Measurements from ENCODE around the gene ABLIM3.

The ABLIM3 gene

DNA sequence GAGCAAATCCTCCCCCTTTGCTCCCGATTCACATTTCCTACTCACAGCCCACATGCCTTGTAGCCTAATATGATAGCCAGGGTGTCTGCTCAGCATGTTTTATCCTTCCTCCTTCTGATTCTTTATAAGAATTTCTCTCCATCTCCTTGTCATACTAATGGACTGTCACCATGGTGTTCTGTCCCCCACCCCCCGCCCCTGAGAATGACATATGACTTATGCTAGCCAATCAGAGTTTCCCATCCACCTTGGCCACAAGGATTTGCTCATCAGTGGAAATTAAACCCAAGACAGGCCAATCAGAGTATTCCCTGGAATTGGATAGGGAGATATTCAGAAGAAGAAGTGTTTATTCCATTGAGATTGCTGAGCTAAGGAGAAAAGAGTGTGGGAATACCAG, 16.0 kb downstream of the ABLIM3 start:
- no peak for TF ChIP-seq GATA1 (IDR thresholded peaks at IDR 0.05; ENCODE audit: low read depth, low read length)
- no peak for TF ChIP-seq POLR2A (IDR thresholded peaks at IDR 0.05; ENCODE audit: low read length)
- no peak for DNase-seq

DNA sequence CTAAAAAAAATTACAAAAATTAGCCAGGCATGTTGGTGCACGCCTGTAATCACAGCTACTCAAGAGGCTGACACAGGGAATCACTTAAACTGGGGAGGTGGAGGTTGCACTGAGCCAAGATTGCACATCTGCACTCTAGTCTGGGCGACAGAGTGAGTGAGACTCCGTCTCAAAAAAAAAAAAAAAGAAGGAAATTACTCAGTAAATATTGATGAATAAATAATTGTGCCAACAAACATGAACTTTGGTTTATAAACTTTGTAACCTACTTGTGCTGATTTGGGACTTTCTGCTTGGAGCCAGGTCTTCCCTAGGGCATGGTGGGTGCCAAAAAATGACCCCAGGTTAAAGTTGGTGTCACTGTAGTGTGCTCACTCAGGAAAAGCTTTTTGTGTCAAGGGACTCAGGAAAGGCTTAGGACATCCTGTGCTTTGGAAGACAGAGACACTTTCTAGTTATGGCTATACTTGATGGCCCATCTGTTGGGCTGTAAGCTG, 19.0 kb downstream of the ABLIM3 start:
- no peak for TF ChIP-seq GATA1 (IDR thresholded peaks at IDR 0.05; ENCODE audit: low read depth, low read length)
- no peak for TF ChIP-seq POLR2A (IDR thresholded peaks at IDR 0.05; ENCODE audit: low read length)
- no peak for DNase-seq

DNA sequence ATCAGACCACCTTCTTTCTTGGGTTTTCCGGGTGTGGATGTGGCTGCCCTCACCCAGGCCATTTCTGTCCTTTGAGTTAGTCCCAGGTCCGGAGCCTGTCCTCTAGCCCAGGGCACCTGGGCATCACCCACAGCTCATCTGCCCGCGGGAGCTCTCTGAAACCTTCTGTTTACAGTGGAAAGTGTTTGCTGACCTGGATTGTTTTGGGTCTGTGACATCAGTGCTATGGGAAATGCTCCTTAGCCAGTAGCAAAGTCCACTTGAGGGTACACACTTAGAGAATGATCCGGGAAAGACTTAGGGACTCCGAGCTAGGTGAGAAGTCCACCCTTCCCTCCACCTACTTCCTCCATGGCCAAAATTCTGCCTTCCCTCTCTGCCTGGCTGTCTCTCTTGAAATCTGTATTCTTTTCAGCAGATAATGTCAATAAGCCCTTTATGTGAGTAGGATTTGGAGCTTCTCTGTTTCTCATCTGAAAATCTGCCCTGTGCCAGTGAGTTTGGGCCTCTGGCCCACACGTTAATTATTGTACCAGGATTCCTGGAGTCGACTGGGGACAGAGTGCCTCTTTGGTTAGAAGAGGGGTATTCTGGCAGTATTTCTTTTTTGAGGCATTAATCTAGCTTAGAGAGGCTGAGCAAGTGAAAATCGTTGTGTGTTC, 19.9 kb downstream of the ABLIM3 start:
- DNase-seq: no peak
- no peak for TF ChIP-seq GATA1 (IDR thresholded peaks at IDR 0.05; ENCODE audit: low read depth, low read length)
- no peak for TF ChIP-seq POLR2A (IDR thresholded peaks at IDR 0.05; ENCODE audit: low read length)

DNA sequence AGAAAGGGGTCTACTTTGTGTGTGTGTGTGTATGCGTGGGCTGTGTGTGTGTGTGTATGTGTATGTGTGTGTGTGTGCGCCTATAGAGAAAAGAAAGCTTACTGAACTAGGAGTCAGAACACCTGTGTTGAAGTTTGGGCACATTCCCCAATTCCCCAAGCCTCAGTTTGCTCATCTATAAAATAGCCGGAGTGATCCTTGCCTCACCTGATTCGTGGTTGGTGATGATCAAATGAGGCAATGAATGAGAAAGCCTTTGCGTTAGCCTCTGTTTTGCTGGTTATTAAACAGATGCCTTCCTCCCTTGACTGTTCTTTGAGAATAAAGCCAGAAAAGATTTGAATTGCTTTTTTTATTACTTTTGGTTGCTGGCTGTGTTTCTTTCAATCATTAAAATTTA, 20.6 kb downstream of the ABLIM3 start:
- no peak for TF ChIP-seq GATA1 (IDR thresholded peaks at IDR 0.05; ENCODE audit: low read depth, low read length)
- no peak for TF ChIP-seq POLR2A (IDR thresholded peaks at IDR 0.05; ENCODE audit: low read length)
- no peak for DNase-seq

DNA sequence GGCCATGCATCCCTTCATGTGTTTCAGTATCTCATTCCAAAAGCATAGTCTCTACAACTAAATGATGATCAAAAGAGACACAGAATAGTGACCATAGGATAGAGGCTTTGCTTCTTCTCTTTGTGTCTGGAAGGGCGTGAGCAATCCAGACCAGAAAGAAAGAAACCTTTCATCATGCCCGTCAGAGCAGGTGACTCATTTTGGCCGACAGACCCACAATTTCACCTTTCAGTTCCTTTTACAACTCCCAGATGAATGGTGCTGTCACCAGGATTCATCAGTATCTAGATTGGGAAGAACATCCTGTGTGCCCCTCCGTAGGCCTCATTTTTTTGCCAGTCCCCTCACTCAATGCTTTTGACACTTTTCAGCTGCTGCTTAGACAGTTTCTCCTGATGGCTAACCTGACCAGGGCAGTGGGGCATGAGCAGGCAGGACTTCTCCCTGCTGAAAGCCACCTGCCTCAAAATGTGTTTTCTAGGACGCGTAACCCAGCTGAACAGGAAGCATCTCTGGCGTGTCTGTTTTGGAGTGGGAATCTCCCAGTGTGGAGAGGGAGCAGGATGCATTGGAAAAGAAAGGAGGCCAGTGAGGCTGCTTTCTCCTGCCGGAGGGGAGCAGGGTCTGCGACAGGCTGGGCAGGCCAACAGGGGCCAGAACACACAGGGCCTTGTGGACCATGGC, 21.2 kb downstream of the ABLIM3 start:
- no peak for DNase-seq
- TF ChIP-seq GATA1 (IDR thresholded peaks at IDR 0.05; ENCODE audit: low read depth, low read length) (no peak), POLR2A (IDR thresholded peaks at IDR 0.05; ENCODE audit: low read length) (no peak)

DNA sequence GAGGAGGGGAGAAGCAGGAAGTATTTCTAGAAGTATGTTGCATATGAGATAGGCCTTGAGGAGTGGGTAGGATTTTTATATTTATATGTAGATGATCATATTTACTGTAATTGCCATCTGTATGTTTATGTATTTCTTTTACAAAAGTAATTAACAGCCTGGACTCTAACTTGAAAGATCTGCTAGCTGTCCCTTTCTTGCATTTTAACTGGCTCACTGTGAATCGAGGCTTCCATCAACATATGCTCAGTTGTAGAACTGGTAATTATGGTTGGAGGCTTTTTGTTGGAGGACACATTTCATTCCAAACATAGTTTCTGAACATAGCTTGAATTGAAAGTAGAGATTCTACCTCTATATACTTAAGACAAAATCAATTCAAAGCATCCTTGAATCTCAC, 23.4 kb downstream of the ABLIM3 start:
- no peak for DNase-seq
- TF ChIP-seq GATA1 (IDR thresholded peaks at IDR 0.05; ENCODE audit: low read depth, low read length) (no peak), POLR2A (IDR thresholded peaks at IDR 0.05; ENCODE audit: low read length) (no peak)

DNA sequence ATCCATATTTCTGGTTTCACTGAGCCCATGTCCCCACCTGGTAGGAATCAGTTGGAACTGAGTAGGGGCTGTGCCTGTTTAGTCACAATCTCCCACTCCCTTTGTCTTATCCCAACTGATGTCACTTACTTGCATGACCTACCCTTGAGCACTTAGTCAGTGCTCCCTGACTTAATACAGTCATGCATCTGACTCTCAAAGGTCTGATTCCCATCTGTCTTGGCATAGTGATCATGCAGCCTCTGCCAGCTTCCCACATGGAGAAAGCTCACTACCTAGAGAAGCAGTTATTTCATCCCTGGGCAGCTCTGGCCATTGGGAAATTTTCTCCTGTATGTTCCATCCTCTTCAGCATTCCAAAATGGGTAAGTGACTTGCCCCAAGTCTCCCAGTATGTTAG, 24.8 kb downstream of the ABLIM3 start:
- TF ChIP-seq GATA1 (IDR thresholded peaks at IDR 0.05; ENCODE audit: low read depth, low read length) (no peak), POLR2A (IDR thresholded peaks at IDR 0.05; ENCODE audit: low read length) (no peak)
- no peak for DNase-seq

DNA sequence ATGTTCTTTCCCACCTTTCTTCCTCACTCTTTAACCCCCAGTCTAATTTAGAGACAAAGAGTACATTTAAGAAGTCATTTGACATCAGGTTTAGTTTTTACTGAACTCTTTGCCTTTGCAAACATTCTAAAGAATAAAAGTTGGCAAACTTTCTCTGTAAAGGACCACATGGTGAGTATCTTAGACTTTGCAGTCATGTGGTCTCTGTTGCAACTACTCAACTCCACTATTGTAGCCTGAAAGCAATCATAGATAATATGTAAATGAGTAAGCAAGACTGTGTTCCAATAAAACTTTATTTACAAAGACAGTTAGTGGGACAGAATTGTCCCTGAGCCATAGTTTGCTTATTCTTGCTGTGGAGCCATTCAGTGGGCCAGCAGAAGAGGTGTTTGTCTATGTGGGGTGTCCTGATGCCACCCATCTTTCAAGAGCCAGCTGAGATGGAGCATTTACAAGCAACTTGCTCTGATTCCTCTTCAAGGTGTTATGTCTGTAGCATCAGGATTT, 25.4 kb downstream of the ABLIM3 start:
- TF ChIP-seq POLR2A (IDR thresholded peaks at IDR 0.05; ENCODE audit: low read length) (no peak), GATA1 (IDR thresholded peaks at IDR 0.05; ENCODE audit: low read depth, low read length) (no peak)
- no peak for DNase-seq

DNA sequence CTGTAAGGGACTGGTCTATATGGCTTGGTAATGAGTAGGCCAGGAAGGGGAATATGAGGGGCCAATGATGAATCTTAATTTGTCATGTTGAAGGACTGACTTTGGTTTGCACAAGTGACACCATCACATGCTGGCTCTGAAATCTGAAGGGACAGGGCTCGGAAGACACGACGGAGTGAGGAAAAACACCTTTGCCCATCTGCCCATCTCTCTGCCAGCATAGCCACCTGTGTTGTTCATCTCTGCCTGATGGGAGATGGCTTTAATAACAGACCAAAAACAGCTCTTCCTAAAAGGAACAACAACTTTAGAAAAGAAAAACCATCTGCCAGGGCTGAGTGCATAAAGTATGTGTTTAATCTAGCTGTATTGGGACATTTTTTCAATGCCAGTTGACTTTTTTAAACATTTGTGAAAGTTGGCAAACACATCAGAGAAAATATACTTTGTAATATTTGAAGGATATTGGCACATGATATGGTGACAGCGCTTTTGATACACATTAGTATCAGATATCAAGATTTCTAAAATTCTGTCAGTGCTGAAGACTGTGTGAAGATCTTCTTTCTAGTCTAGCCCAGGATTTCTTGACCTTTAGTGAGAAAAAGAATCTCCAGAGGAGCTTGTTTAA, 27.1 kb downstream of the ABLIM3 start:
- DNase-seq: no peak
- TF ChIP-seq GATA1 (IDR thresholded peaks at IDR 0.05; ENCODE audit: low read depth, low read length): no peak
- TF ChIP-seq POLR2A (IDR thresholded peaks at IDR 0.05; ENCODE audit: low read length): no peak

DNA sequence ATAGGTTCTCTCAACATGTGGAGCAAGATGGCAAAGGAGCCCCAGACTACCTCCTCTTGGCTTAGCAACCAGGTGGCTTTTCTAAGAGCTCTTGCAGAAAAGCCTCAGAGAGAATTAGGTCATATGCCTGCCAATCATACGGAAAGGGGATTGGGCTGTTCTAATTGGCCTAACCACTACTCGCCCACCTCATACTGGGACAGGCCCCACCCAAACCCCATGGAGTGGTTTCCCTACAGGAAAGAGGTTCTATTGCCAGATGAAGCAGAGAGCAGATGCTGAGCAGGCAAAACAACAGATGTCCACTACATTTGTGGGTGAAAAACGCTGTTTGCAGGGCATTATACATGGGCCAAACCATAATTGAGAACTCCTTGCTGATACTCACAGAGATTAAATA, 29.0 kb downstream of the ABLIM3 start:
- DNase-seq: no peak
- TF ChIP-seq GATA1 (IDR thresholded peaks at IDR 0.05; ENCODE audit: low read depth, low read length) (no peak), POLR2A (IDR thresholded peaks at IDR 0.05; ENCODE audit: low read length) (no peak)

DNA sequence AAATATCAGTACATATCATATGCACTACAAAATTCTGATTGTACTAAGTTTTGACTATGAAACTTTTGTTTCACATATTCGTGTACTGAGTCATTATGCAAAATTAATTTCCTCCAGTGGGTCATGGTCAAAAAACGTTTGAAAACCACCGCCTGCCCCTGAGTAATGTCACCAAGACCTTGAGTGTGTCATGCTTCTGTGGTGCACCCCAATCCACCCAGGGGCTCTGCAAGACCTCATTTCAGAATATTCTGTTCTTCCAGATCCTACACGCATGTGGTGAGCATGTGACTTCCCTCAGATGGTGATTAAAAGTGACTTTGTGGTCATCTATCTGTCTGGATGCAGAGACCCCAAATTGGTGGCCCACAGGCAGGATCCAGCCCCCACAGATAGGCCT, 31.0 kb downstream of the ABLIM3 start:
- TF ChIP-seq POLR2A (IDR thresholded peaks at IDR 0.05; ENCODE audit: low read length) (no peak), GATA1 (IDR thresholded peaks at IDR 0.05; ENCODE audit: low read depth, low read length) (no peak)
- no peak for DNase-seq

DNA sequence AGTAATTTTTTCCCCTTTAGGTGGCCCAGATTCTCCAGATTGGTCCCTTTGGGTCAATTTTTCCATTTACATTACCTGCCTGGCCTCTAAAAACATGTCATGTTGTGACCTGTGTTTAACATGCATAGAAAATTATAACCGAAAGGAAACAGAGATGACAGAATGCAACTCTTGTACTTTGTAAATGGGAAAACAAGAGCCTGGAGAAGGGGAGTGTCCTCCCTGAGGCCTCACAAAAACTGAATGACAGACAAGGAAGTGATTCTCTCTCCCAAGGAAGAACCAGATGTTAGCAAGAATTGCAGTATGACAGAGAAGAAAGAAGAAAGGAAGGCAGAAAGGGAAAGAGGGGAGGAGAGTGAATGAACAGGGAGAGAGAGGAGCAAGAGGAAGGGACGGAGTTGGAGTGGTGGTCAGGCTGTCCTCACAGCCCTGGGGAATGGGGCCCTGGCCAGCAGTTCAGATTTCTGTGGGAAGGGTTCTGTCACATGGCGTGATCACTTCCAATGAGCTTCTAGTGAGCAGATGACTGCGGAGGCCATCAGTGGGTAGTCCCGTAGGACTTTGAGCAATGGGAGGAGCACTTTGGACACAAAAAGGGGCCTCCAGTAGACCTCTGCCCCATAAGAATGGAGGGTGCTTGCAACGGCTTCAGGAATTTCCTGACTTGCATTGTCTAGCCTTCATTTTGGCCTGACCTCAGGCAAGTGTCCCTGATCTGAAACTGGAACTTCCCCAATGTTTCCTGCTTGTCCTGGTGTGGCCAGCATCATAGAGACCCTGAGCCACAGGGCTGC, 31.6 kb downstream of the ABLIM3 start:
- no peak for TF ChIP-seq GATA1 (IDR thresholded peaks at IDR 0.05; ENCODE audit: low read depth, low read length)
- no peak for TF ChIP-seq POLR2A (IDR thresholded peaks at IDR 0.05; ENCODE audit: low read length)
- no peak for DNase-seq

DNA sequence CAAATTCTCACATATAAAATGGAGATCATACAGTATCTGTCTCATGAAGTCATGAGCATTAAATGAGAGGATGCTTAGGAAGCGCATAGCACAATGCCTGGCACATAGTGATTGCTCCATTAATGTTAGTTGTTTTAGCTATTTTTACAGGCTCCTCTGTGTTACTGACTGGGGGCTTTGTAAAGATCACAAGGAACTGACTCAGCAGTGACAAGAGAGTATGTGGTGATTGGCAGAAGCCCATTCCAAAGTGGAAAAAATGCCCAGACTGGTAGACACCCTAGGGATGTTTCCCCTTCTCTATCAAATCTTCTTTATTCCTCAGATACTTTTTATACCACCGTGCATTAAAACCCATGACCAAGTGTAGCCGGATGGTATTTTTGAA, 33.5 kb downstream of the ABLIM3 start:
- TF ChIP-seq GATA1 (IDR thresholded peaks at IDR 0.05; ENCODE audit: low read depth, low read length) (no peak), POLR2A (IDR thresholded peaks at IDR 0.05; ENCODE audit: low read length) (no peak)
- DNase-seq: no peak
